Adipocyte (in vitro differentiated cells): ENCODE measurements around the gene BAZ1A.
"Not testable (repeated sequence)": the region's sequence is repeated elsewhere in the genome, so short reads cannot be mapped to it uniquely, and the experiment has no call there.

Experiments
- DNase-seq: peaks from one replicate; pipeline ENCODE4 v3.0.0-alpha.2; 2015; ENCODE audit warnings: low read depth
- H3K27me3 ChIP-seq: replicated peaks from 2 replicates; pipeline ENCODE4 v1.7.0; 2013; ENCODE audit warnings: mild to moderate bottlenecking, low read length, moderate library complexity; ENCODE audit not compliant: control insufficient read depth, insufficient read depth
- H3K36me3 ChIP-seq: 2 replicates; pipeline ENCODE4 v1.7.0; 2013; ENCODE audit warnings: low read length, mild to moderate bottlenecking, moderate library complexity; ENCODE audit not compliant: control insufficient read depth, insufficient read depth, severe bottlenecking
- H3K4me1 ChIP-seq: 2 replicates; pipeline ENCODE4 v1.7.0; 2013; ENCODE audit warnings: mild to moderate bottlenecking, low read length, moderate library complexity; ENCODE audit not compliant: control insufficient read depth, insufficient read depth
- H3K4me3 ChIP-seq: 2 replicates; pipeline ENCODE4 v1.7.0; 2013; ENCODE audit warnings: mild to moderate bottlenecking, low read length, moderate library complexity
- H3K9ac ChIP-seq: 2 replicates; pipeline ENCODE4 v1.7.0; 2013; ENCODE audit warnings: mild to moderate bottlenecking, low read length, moderate library complexity
- H3K9me3 ChIP-seq: 2 replicates; pipeline ENCODE4 v1.7.0; 2013; ENCODE audit warnings: mild to moderate bottlenecking, low read length, moderate library complexity; ENCODE audit not compliant: control insufficient read depth

BAZ1A gene

GRCh38 chr14:34742270-34743115 lies 132.7 kb downstream of the BAZ1A start:
- no peak for DNase-seq
- H3K4me1 ChIP-seq: peaks cover 14% of the 10 kb centered on the region
- no peak overlapping the region for H3K9ac ChIP-seq
- H3K4me3 ChIP-seq: no peak overlapping the region
- H3K36me3 ChIP-seq: no peaks in the 10 kb centered on the region
- no peaks in the 10 kb centered on the region for H3K27me3 ChIP-seq
- no peaks in the 10 kb centered on the region for H3K9me3 ChIP-seq

DNA sequence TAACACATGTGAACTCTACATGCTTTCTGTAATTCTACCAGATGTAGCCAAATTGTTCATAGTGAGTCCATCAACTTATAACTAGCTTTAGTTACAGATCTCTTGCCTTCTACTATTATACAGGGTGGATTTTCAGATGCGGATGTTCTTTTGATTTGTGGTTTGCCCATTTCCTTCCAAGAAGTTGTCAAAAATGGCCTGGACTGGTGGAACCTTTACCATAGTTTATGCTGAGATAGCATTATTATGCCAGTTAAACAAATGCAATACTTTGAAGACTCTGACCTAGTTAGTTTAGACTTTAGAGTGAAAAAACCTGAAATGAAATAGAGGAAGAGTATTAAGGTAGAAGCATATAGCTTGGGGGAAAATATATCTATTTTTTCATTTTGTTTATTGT lies 133.3 kb downstream of the BAZ1A start:
- H3K9ac ChIP-seq: no peak overlapping the region
- H3K27me3 ChIP-seq: no peaks in the 10 kb centered on the region
- DNase-seq: no peak

DNA sequence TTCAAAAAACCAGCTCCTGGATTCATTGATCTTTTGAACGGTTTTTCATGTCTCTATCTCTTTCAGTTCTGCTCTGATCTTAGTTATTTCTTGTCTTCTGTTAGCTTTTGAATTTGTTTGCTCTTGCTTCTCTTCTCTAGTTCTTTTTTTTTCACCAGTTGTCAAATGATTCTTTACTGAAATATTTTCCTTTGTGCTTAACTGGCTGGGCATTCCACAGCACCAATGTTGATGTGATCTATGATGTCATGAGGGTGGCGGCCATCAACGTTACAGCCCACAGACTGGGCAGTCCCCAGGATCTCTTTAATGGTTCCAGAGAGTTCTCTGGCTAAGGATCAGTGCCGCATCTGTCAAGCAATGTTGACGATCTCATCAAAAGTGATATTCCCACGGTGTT lies 135.0 kb downstream of the BAZ1A start:
- H3K4me1 ChIP-seq: peaks cover 14% of the 10 kb centered on the region
- not testable (repeated sequence) for H3K27me3 ChIP-seq, H3K36me3 ChIP-seq, H3K4me3 ChIP-seq, H3K9me3 ChIP-seq, H3K9ac ChIP-seq
- peak; percentile 24 for DNase-seq

More for the DNA sequence above, 133.3 kb downstream of the BAZ1A start:
- H3K36me3 ChIP-seq: no peaks in the 10 kb centered on the region
- H3K4me1 ChIP-seq: peaks cover 14% of the 10 kb centered on the region
- H3K4me3 ChIP-seq: no peak overlapping the region
- H3K9me3 ChIP-seq: no peaks in the 10 kb centered on the region

- not testable (repeated sequence) for DNase-seq, H3K9me3 ChIP-seq, H3K27me3 ChIP-seq, H3K9ac ChIP-seq, H3K36me3 ChIP-seq, H3K4me3 ChIP-seq
- peaks cover 11% of the 10 kb centered on the region for H3K4me1 ChIP-seq
These were observed 138.1 kb downstream of the BAZ1A start for GRCh38 chr14:34737079-34737478.

GRCh38 chr14:34733245-34733644 lies 141.9 kb downstream of the BAZ1A start:
- Histone ChIP-seq H3K9me3 (no peaks in the 10 kb centered on the region), H3K27me3 (no peaks in the 10 kb centered on the region), H3K4me3 (no peak overlapping the region), H3K9ac (no peak overlapping the region), H3K36me3 (no peaks in the 10 kb centered on the region), H3K4me1 (peaks cover 10% of the 10 kb centered on the region)
- peak; percentile 31 for DNase-seq

DNA sequence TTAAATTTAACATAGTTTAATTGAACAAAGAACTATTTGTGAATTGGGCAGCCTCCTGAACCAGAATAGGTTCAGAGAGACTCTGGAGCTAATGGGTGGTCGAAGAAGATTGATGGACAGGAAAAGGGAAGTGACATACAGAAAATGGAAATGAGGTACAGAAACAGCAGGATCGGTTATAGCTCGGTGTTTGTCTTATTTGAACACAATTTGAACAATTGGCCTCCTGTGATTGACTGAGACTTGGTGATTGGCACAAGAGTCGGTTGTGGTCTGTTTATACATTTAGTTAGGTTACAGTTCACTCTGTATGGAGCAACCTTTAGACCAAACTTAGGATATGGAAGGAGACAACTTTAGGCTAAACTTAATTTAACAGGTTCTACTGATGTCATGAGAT lies 142.4 kb downstream of the BAZ1A start:
- Histone ChIP-seq H3K4me3 (no peak overlapping the region), H3K9ac (no peak overlapping the region), H3K9me3 (no peaks in the 10 kb centered on the region), H3K36me3 (no peaks in the 10 kb centered on the region), H3K4me1 (peaks cover 10% of the 10 kb centered on the region), H3K27me3 (no peaks in the 10 kb centered on the region)
- DNase-seq: no peak

GRCh38 chr14:34723867-34724266 lies 151.3 kb downstream of the BAZ1A start:
- Histone ChIP-seq H3K9ac (no peak overlapping the region), H3K9me3 (no peaks in the 10 kb centered on the region), H3K4me1 (peaks cover 7% of the 10 kb centered on the region), H3K4me3 (no peak overlapping the region), H3K27me3 (no peaks in the 10 kb centered on the region), H3K36me3 (no peaks in the 10 kb centered on the region)
- no peak for DNase-seq

GRCh38 chr14:34722723-34723545 lies 152.2 kb downstream of the BAZ1A start:
- Histone ChIP-seq H3K36me3 (no peaks in the 10 kb centered on the region), H3K9me3 (no peaks in the 10 kb centered on the region), H3K27me3 (no peaks in the 10 kb centered on the region), H3K4me1 (peaks cover 7% of the 10 kb centered on the region), H3K4me3 (no peak overlapping the region), H3K9ac (peak overlapping the region; percentile 11)
- peak; percentile 80 for DNase-seq

- H3K4me1 ChIP-seq: peaks cover 7% of the 10 kb centered on the region
- no peaks in the 10 kb centered on the region for H3K27me3 ChIP-seq
- no peak overlapping the region for H3K9ac ChIP-seq
- no peak for DNase-seq
- no peaks in the 10 kb centered on the region for H3K36me3 ChIP-seq
- no peak overlapping the region for H3K4me3 ChIP-seq
- no peaks in the 10 kb centered on the region for H3K9me3 ChIP-seq
These were observed 154.0 kb downstream of the BAZ1A start for GRCh38 chr14:34721129-34721528.

- no peak overlapping the region for H3K9ac ChIP-seq
- no peak for DNase-seq
- no peaks in the 10 kb centered on the region for H3K36me3 ChIP-seq
- H3K9me3 ChIP-seq: no peaks in the 10 kb centered on the region
- no peaks in the 10 kb centered on the region for H3K27me3 ChIP-seq
- peaks cover 14% of the 10 kb centered on the region for H3K4me1 ChIP-seq
- H3K4me3 ChIP-seq: no peak overlapping the region
These were observed 156.3 kb downstream of the BAZ1A start for GRCh38 chr14:34718750-34719304.

GRCh38 chr14:34715127-34715863 lies 159.9 kb downstream of the BAZ1A start:
- no peaks in the 10 kb centered on the region for H3K27me3 ChIP-seq
- peaks cover 8% of the 10 kb centered on the region for H3K36me3 ChIP-seq
- peak overlapping the region; percentile 96 for H3K9ac ChIP-seq
- DNase-seq: no peak
- H3K9me3 ChIP-seq: no peaks in the 10 kb centered on the region
- H3K4me3 ChIP-seq: peak overlapping the region; percentile 95
- H3K4me1 ChIP-seq: peaks cover 39% of the 10 kb centered on the region
